WTC11 (cell line): ENCODE results near the gene RASSF8.

Experiments
- CTCF ChIP-seq: fragments of 200-600 bp; IDR thresholded peaks from 2 replicates; pipeline ENCODE4 v1.8.0; 2022; ENCODE audit warnings: antibody characterized with exemption
- GABPB1 ChIP-seq: sonication (generic); formaldehyde crosslinking; IDR thresholded peaks from 2 replicates; pipeline ENCODE4 v1.8.1; 2023; ENCODE audit warnings: mild to moderate bottlenecking, missing genetic modification reagents

- TF ChIP-seq CTCF, result no peak
- TF ChIP-seq GABPB1 (CRISPR knock-in tag), result no peak
Observed at GRCh38 chr12:26062566-26062965, 104.1 kb downstream of the RASSF8 start.
